Measurements from ENCODE around the gene DGKG. TPM values are rescaled to one million over a fixed set of nuclear protein-coding genes. Genes with fewer than 3 reads are reported as not detected.
A peak's percentile ranks its signal among the peaks of the same experiment; 100 is the strongest.

Gene DGKG
- total RNA-seq, 1 donor from 2014 or later, result 4.7 TPM

DNA sequence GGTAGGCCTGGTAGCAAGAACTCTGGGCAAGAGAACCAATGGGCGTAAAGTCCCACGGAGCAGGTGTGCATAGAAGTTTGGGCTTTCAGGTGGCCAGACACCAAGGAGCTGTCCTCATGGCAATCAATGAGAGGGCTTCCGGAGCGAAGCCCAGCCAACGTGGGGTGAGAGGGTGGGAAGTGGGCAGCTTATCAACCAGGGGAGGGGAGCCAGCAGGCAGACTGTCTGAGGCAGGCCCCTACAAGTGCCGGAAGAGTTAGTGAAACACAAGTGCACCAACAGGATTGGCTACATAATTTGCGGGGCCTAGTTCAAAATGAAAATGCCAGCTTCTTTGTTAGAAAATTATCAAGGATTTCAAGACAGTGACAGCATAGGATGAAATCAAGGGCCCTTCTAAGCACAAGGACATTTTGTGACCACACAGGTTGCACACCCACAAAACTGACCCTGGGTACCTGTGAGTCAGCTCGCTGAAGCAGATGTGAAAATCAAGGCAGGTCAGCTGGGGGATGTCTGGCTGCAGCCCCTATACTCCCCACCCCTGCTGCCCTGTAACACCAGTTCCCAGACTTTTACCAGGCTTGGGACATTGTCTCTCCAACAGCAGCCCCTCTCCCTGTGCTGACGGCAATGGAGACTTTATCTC is 151.1 kb downstream of the DGKG start:
- H3K4me3 ChIP-seq, result no peak overlapping the region
- peak overlapping the region; percentile 51 for H3K27ac ChIP-seq
- DNase-seq, result no peak

DNA sequence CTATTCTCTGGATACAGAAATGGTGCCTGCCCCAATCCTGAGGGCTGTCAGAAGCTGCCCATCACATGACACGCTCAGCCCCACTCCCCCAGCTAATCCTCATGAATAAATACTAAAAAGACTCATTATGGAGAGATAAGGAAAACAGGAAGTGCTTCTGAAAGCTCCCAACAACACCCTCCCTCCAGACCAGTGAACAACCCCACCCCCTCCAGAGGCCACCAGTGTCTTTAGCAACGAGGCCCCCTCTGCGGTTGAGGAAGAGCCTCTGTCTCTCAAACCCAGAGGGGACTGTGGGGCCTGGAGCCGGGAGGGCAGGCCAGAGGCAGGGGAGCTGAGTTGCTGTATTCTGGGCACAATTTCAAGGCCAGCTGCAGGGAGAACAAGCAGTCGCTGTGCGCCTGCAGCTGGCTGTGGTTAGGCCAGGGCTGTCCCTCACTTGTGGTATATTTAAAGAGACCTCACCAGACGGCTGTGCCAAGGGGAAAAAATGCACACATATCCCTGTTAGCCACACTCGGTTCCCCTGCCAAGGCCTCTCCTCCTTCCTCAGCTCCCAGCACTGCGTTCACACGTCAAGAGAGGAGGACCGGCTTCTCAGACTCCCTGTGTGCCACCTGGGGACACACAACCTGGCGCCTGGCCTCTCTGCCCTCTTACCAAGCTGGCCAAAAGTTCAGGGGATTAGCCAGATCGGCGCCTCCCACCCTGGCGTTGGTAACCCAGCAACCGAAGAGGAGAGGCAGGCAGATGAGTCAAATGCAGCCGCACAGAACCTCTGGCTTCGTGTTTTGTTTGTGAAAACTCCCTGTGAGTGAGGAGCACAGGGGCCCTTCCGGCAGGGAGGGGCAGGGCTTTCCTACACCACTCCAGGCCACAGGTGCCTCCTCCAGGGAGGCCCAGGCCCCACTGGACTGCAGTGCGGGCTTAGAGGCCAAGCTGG is 152.0 kb downstream of the DGKG start:
- peak; percentile 72 for DNase-seq
- Histone ChIP-seq H3K36me3 (no peaks in the 10 kb centered on the region), H3K27me3 (no peaks in the 10 kb centered on the region), H3K4me3 (no peak overlapping the region), H3K4me1 (peaks cover 15% of the 10 kb centered on the region), H3K9me3 (no peaks in the 10 kb centered on the region), H3K27ac (peak overlapping the region; percentile 51)
- intact Hi-C loops (cut with DNase I), result no loop called here
- ATAC-seq, result peak; percentile 55
- TF ChIP-seq, protein P1, sequence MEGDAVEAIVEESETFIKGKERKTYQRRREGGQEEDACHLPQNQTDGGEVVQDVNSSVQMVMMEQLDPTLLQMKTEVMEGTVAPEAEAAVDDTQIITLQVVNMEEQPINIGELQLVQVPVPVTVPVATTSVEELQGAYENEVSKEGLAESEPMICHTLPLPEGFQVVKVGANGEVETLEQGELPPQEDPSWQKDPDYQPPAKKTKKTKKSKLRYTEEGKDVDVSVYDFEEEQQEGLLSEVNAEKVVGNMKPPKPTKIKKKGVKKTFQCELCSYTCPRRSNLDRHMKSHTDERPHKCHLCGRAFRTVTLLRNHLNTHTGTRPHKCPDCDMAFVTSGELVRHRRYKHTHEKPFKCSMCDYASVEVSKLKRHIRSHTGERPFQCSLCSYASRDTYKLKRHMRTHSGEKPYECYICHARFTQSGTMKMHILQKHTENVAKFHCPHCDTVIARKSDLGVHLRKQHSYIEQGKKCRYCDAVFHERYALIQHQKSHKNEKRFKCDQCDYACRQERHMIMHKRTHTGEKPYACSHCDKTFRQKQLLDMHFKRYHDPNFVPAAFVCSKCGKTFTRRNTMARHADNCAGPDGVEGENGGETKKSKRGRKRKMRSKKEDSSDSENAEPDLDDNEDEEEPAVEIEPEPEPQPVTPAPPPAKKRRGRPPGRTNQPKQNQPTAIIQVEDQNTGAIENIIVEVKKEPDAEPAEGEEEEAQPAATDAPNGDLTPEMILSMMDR (IDR thresholded peaks at IDR 0.05), result no peak

More for the DNA sequence above, 151.1 kb downstream of the DGKG start:
- intact Hi-C loops (cut with DNase I), result no loop called here
- peak; percentile 26 for ATAC-seq
- H3K4me1 ChIP-seq, result peaks cover 15% of the 10 kb centered on the region
- TF ChIP-seq, protein P1 (IDR thresholded peaks at IDR 0.05), result no peak
- H3K36me3 ChIP-seq, result no peaks in the 10 kb centered on the region
- no peaks in the 10 kb centered on the region for H3K9me3 ChIP-seq
- no peaks in the 10 kb centered on the region for H3K27me3 ChIP-seq

DNA sequence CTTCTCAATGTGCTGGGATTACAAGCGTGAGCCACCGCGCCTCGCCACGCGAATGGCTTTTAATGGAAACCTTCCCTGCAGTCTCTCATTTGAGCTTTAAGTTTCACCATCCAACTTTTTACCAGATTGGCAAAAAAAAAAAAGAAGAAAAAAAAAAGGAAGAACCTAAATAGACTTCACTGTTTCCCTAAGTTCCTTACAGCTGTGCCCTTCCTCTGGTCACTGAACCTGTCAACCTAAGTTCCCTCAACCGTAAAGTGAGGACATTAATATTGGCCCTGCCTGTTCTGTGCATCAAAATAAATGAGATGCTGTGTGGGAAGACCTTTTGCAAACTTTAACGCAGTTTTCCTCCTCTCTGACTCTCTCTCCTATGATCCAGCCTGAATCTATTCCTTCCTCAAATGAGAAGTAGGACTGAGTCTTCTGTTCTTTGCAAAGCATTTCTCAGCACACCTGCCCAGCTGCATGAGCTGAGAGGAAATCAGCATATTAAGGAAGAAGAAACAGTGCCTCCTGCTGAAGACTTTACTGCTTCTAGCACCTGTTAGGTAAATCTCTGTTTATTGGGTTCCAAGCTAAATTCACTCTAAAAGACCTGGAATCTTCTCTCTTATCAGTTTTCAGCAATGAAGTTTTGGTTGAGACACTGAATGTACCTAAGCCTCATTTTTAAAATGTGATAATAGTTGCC is 153.6 kb downstream of the DGKG start:
- ATAC-seq, result no peak
- no peak overlapping the region for H3K4me3 ChIP-seq
- peaks cover 15% of the 10 kb centered on the region for H3K4me1 ChIP-seq
- intact Hi-C loops (cut with DNase I), result no loop called here
- no peak overlapping the region for H3K27ac ChIP-seq
- H3K9me3 ChIP-seq, result no peaks in the 10 kb centered on the region
- H3K36me3 ChIP-seq, result no peaks in the 10 kb centered on the region
- DNase-seq, result no peak
- TF ChIP-seq, protein P1 (IDR thresholded peaks at IDR 0.05), result no peak
- no peaks in the 10 kb centered on the region for H3K27me3 ChIP-seq

DNA sequence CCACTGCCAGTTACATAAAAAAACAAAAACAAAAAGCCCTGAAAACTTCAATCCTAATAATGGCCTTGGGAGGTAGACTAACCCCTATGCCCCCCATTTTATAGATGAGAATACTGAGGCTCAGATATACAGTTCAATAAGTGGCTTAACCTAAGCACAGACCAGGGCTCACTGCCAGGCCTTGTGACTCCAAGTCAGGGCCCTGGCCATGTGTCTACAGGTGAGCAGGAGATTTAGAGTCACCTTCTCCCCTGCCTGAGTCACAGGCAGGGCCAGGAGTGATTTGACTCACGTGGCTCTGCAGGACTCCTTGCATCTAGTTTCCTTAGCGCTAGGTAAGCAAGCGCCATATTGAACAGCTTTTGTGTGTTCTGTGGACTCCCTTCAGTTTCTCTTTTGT is 154.5 kb downstream of the DGKG start:
- TF ChIP-seq, protein P1 (IDR thresholded peaks at IDR 0.05), result no peak
- H3K9me3 ChIP-seq, result no peaks in the 10 kb centered on the region
- H3K4me1 ChIP-seq, result peaks cover 15% of the 10 kb centered on the region
- no peak overlapping the region for H3K4me3 ChIP-seq
- no peaks in the 10 kb centered on the region for H3K36me3 ChIP-seq
- DNase-seq (no peak), ATAC-seq (no peak)
- intact Hi-C loops (cut with DNase I), result no loop called here
- no peak overlapping the region for H3K27ac ChIP-seq
- H3K27me3 ChIP-seq, result no peaks in the 10 kb centered on the region

DNA sequence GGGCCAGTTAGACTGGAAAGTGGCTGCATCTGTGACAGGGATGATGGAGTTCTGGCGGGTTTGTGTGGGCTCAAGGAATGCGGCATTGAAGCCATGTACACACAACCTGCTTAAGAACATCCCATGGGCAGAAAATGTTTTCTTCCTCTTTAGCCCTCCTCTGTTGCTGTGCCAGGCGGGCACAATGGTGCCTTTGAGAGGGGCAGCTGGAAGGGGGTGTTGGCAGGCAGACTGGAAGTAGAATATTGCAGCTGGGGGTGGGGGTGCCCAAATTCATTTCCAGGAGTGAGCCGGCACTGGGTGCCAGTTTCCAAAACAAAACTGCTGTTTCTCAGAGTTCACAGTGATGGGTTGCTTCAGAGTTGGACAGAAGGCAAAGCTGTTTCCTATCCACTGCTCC is 161.3 kb downstream of the DGKG start:
- intact Hi-C loops (cut with DNase I), result no loop called here
- H3K36me3 ChIP-seq, result no peaks in the 10 kb centered on the region
- no peaks in the 10 kb centered on the region for H3K4me1 ChIP-seq
- no peak for ATAC-seq
- H3K4me3 ChIP-seq, result no peak overlapping the region
- TF ChIP-seq, protein P1 (IDR thresholded peaks at IDR 0.05), result no peak
- no peaks in the 10 kb centered on the region for H3K27me3 ChIP-seq
- H3K27ac ChIP-seq, result no peak overlapping the region
- no peaks in the 10 kb centered on the region for H3K9me3 ChIP-seq
- no peak for DNase-seq
